Subcutaneous adipose tissue (tissue), 4 donors: ENCODE measurements around the gene TMEM248. TPM values are rescaled to one million over a fixed set of nuclear protein-coding genes. Genes with fewer than 3 reads are reported as not detected.
"Not testable (repeated sequence)": the region's sequence is repeated elsewhere in the genome, so short reads cannot be mapped to it uniquely, and the experiment has no call there.

Experiments used
- small RNA-seq: library from RNA; depleted of rRNA; stranded (forward); fragments of <200 nt; gene quantifications from one replicate; pipeline ENCODE3, GENCODE V24; 2016
- total RNA-seq, 4 donors: library from RNA; depleted of rRNA; stranded (reverse); fragments of >200 nt; gene quantifications; one replicate each; pipeline ENCODE4 v1.1.0, GENCODE V29; 2016
- TF ChIP-seq, protein P1 (sequence below): fragments of 450-650 bp; IDR thresholded peaks from one replicate; pipeline ENCODE4 v1.5.1; 2016; ENCODE audit warnings: low read depth, mild to moderate bottlenecking, control low read depth, antibody characterized with exemption, moderate library complexity

Gene TMEM248
- total RNA-seq, 4 donors from 2014 or later: 71.8 to 131 (median 81.7) TPM

DNA sequence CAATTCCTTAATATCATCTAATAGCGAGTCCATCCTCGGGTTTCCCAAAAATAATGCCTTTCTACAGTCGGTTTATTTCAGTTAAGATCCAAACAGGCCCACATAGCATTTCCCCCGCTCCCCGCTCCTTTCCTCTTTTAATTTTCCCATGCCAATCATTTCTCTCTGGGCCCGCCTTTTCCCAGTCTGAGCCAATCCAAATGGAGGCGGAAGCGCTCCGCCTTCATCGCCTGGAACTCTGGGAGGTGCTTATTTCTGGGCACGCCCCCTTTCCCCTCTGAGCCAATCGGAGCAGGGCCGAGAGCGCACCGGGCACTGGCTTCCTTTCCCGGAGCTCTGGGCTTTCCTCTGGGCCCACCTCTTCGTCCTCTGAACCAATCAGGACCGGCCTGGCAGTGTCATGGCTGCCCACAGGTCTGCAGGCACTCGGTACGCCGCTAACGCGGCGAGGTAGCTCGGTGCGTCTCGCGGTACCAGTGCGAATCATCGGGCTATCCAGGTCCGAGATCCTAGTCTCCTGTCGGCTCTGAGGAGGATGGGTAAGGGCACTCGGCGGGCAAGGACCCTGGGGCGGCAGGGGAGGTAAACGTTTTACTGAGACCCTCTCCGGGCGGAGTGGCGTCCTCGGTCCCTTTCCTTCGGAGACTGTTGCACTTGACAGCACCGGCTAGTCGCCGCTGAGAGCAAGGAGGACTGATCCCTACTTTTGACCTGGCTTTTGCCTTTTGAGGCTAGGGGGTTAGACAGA lies 75.6 kb downstream of the TMEM248 start, which contains the start of gene TYW1:
TYW1 (plus strand) TSS at position 390 of the 748 bp plus-strand sequence; CDS start at position 536, 146 bp downstream.
- TF ChIP-seq, protein P1, sequence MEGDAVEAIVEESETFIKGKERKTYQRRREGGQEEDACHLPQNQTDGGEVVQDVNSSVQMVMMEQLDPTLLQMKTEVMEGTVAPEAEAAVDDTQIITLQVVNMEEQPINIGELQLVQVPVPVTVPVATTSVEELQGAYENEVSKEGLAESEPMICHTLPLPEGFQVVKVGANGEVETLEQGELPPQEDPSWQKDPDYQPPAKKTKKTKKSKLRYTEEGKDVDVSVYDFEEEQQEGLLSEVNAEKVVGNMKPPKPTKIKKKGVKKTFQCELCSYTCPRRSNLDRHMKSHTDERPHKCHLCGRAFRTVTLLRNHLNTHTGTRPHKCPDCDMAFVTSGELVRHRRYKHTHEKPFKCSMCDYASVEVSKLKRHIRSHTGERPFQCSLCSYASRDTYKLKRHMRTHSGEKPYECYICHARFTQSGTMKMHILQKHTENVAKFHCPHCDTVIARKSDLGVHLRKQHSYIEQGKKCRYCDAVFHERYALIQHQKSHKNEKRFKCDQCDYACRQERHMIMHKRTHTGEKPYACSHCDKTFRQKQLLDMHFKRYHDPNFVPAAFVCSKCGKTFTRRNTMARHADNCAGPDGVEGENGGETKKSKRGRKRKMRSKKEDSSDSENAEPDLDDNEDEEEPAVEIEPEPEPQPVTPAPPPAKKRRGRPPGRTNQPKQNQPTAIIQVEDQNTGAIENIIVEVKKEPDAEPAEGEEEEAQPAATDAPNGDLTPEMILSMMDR: not testable (repeated sequence)

DNA sequence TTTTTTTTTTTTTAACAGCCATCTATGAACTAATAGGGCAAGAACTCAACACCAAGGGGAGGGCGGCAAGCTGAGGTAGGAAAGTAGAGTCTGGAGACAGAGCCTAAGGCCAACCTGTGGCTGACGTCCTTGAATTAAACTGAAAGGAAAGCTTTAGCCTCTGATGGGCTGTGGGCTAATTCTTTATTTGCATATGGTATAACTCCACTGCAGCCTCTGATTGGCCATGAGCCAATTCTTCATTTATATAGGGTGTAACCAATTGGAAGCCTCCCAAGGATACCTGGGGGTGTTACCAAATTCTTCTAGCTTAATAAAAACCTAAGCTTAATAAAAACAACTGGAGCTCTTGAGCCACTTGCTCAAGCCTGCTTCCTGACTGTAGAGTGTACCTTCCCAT lies 85.9 kb downstream of the TMEM248 start:
- TF ChIP-seq, protein P1: no peak

Small RNAs within 50 kb of the gene (small RNA-seq; reads per million reads assigned to genes)
- gene RF00017: not detected
- not detected for gene RN7SL43P
- not detected for gene RNU6-1254P

Other genes starting within 250 kb of the TMEM248 start
- gene RABGEF1, start 180.5 kb upstream of the TMEM248 start, total RNA-seq: 10 to 100 TPM; 43.0 to 46.3 (median 44.3) TPM
- 100 to 1,000 TPM in 3 of 4 donors, 10 to 100 TPM in 1; 78.5 to 224 (median 149) TPM for gene SBDS, start 74.4 kb downstream of the TMEM248 start, total RNA-seq
- 10 to 100 TPM; 21.1 to 34.9 (median 23.6) TPM for gene TYW1, start 75.6 kb downstream of the TMEM248 start, total RNA-seq